Thoracic aorta (tissue), 2 donors: ENCODE results near the gene CFB. TPM values are rescaled to one million over a fixed set of nuclear protein-coding genes. Genes with fewer than 3 reads are reported as not detected.

Source experiments
- ATAC-seq: fragments of 150-250 bp; one replicate; pipeline ENCODE4 v1.8.0; 2017; ENCODE audit warnings: low read depth; ENCODE audit not compliant: insufficient number of reproducible peaks, low FRiP score
- DNase-seq: peaks from one replicate; pipeline ENCODE4 v3.0.0-alpha.2; 2020; ENCODE audit warnings: low spot score
- H3K27ac ChIP-seq, 2 donors: fragments of 200-600 bp; sonication (generic); 1 replicate in 1 of 2; 2 replicates in 1 of 2; pipeline ENCODE4 v1.5.1; 2016; ENCODE audit warnings: mild to moderate bottlenecking in 2 of 2, moderate library complexity in 2 of 2
- H3K27me3 ChIP-seq: fragments of 200-600 bp; sonication (generic); replicated peaks from 2 replicates; pipeline ENCODE4 v1.6.0; 2016; ENCODE audit warnings: mild to moderate bottlenecking; ENCODE audit not compliant: insufficient read depth
- H3K36me3 ChIP-seq: fragments of 200-600 bp; sonication (generic); one replicate; pipeline ENCODE4 v1.5.1; 2016
- H3K4me1 ChIP-seq, 2 donors: fragments of 200-600 bp; sonication (generic); 1 replicate in 1 of 2; 2 replicates in 1 of 2; pipeline versions ENCODE4 v1.5.1 to v1.6.0; 2016; ENCODE audit warnings: low read depth in 2 of 2, mild to moderate bottlenecking in 1 of 2; ENCODE audit not compliant: control insufficient read depth in 1 of 2
- H3K4me3 ChIP-seq: fragments of 200-600 bp; sonication (generic); 2 replicates; pipeline ENCODE4 v1.5.1; 2016; ENCODE audit warnings: mild to moderate bottlenecking
- H3K9me3 ChIP-seq: fragments of 200-600 bp; sonication (generic); 2 replicates; pipeline ENCODE4 v1.5.1; 2016
- CTCF ChIP-seq: fragments of 200-600 bp; sonication (generic); IDR thresholded peaks from one replicate; pipeline ENCODE4 v1.5.1; 2019; ENCODE audit warnings: antibody characterized with exemption
- total RNA-seq, 2 donors: library from RNA; depleted of rRNA; stranded (reverse); fragments of >200 nt; gene quantifications; one replicate each; pipeline versions ENCODE4 v1.1.0 to v1.2.3, GENCODE V29; 2016

CFB gene
- total RNA-seq, 2 donors from 2014 or later, result 55.2 to 142 TPM

GRCh38 chr6:31965700-31966099 lies 19.8 kb downstream of the CFB start:
- ATAC-seq (no peak), DNase-seq (no peak)
- Histone ChIP-seq H3K4me1 (peaks cover 4 to 11% of the 10 kb centered on the region in 2 donors), H3K27ac (no peak overlapping the region), H3K9me3 (no peaks in the 10 kb centered on the region), H3K4me3 (no peak overlapping the region), H3K36me3 (peaks cover 74% of the 10 kb centered on the region), H3K27me3 (no peaks in the 10 kb centered on the region)
- no peak for TF ChIP-seq CTCF

- Histone ChIP-seq H3K36me3 (peaks cover 68% of the 10 kb centered on the region), H3K9me3 (no peaks in the 10 kb centered on the region), H3K4me1 (peaks cover 10 to 19% of the 10 kb centered on the region in 2 donors), H3K27me3 (no peaks in the 10 kb centered on the region), H3K4me3 (no peak overlapping the region), H3K27ac (no peak overlapping the region)
- no peak for ATAC-seq
- TF ChIP-seq CTCF, result no peak
- no peak for DNase-seq
Observed at GRCh38 chr6:31966506-31966905, 20.6 kb downstream of the CFB start.

- H3K27ac ChIP-seq, result no peak overlapping the region
- H3K36me3 ChIP-seq, result peaks cover 62% of the 10 kb centered on the region
- no peaks in the 10 kb centered on the region for H3K27me3 ChIP-seq
- H3K9me3 ChIP-seq, result no peaks in the 10 kb centered on the region
- DNase-seq, result no peak
- H3K4me1 ChIP-seq, result peaks cover 10 to 20% of the 10 kb centered on the region in 2 donors
- TF ChIP-seq CTCF, result no peak
- H3K4me3 ChIP-seq, result no peak overlapping the region
- ATAC-seq, result no peak
Observed at GRCh38 chr6:31966997-31967925, 21.4 kb downstream of the CFB start.

- H3K4me3 ChIP-seq, result no peak overlapping the region
- H3K27me3 ChIP-seq, result no peaks in the 10 kb centered on the region
- H3K27ac ChIP-seq, result no peak overlapping the region
- DNase-seq (no peak), ATAC-seq (no peak)
- no peak for TF ChIP-seq CTCF
- H3K4me1 ChIP-seq, result peaks cover 13 to 25% of the 10 kb centered on the region in 2 donors
- H3K9me3 ChIP-seq, result no peaks in the 10 kb centered on the region
- H3K36me3 ChIP-seq, result peaks cover 56% of the 10 kb centered on the region
Observed at GRCh38 chr6:31967926-31968320, 22.0 kb downstream of the CFB start.

GRCh38 chr6:31968326-31968725 lies 22.4 kb downstream of the CFB start:
- Histone ChIP-seq H3K4me3 (no peak overlapping the region), H3K27ac (no peak overlapping the region), H3K36me3 (peaks cover 53% of the 10 kb centered on the region), H3K9me3 (no peaks in the 10 kb centered on the region), H3K4me1 (peaks cover 15 to 29% of the 10 kb centered on the region in 2 donors), H3K27me3 (no peaks in the 10 kb centered on the region)
- no peak for TF ChIP-seq CTCF
- no peak for ATAC-seq
- no peak for DNase-seq
